BLaER1 (cell line): ENCODE results near the gene ST3GAL6.

ENCODE experiments used
- H3K27ac ChIP-seq: shearing (Covaris generic); formaldehyde crosslinking; 2 replicates; pipeline ENCODE4 v1.8.1; 2022
- H3K27me3 ChIP-seq: shearing (Covaris generic); formaldehyde crosslinking; 2 replicates; pipeline ENCODE4 v1.8.1; 2022
- H3K36me3 ChIP-seq: shearing (Covaris generic); formaldehyde crosslinking; 2 replicates; pipeline ENCODE4 v1.8.1; 2022
- H3K4me1 ChIP-seq: shearing (Covaris generic); formaldehyde crosslinking; 2 replicates; pipeline ENCODE4 v1.8.1; 2022
- H3K4me2 ChIP-seq: shearing (Covaris generic); formaldehyde crosslinking; 2 replicates; pipeline ENCODE4 v1.8.1; 2022
- H3K4me3 ChIP-seq: shearing (Covaris generic); formaldehyde crosslinking; 2 replicates; pipeline ENCODE4 v1.8.1; 2022
- H3K9ac ChIP-seq: shearing (Covaris generic); formaldehyde crosslinking; 2 replicates; pipeline ENCODE4 v1.8.1; 2022
- H3K9me3 ChIP-seq: shearing (Covaris generic); formaldehyde crosslinking; 2 replicates; pipeline ENCODE4 v1.8.1; 2022
- H4K20me1 ChIP-seq: shearing (Covaris generic); formaldehyde crosslinking; 2 replicates; pipeline ENCODE4 v1.8.1; 2022
- Cebpa-rat ChIP-seq: shearing (Covaris generic); IDR thresholded peaks from 2 replicates; pipeline ENCODE4 v1.8.1; 2022

Gene ST3GAL6, protein sequence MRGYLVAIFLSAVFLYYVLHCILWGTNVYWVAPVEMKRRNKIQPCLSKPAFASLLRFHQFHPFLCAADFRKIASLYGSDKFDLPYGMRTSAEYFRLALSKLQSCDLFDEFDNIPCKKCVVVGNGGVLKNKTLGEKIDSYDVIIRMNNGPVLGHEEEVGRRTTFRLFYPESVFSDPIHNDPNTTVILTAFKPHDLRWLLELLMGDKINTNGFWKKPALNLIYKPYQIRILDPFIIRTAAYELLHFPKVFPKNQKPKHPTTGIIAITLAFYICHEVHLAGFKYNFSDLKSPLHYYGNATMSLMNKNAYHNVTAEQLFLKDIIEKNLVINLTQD

DNA sequence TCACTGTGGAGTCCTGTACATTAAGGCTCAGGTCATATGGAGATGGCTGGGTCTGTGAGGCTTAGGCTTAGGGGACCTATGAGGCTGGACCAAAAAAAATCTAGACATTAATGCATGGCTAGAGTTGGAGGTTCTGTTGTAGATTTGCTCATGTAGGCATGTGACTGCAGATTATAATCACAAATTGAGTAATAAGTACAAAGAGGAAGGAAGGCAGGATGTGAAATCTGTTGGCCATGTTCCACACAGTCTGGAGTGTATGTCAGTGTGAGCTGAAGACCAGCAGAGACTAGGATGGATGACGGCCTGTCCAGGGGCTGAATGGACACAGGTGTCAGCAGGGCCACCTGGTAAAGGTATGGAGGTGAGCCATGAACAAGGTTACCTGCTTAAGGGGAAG lies at the start of gene ST3GAL6:
ST3GAL6 (plus strand) TSS at position 265 of the 400 bp plus-strand sequence. CDS start 5,101 bp downstream, outside the sequence.
- H3K9ac ChIP-seq, result no peak within 1 kb of the TSS
- no peaks in the 10 kb centered on the region for H4K20me1 ChIP-seq
- H3K27me3 ChIP-seq, result no peaks in the 10 kb centered on the region
- TF ChIP-seq Cebpa-rat, result no peak
- H3K4me3 ChIP-seq, result no peak within 1 kb of the TSS
- H3K4me2 ChIP-seq, result peak within 1 kb of the TSS; percentile 2
- no peak within 1 kb of the TSS for H3K27ac ChIP-seq
- no peaks in the 10 kb centered on the region for H3K36me3 ChIP-seq
- H3K9me3 ChIP-seq, result no peaks in the 10 kb centered on the region
- peaks cover 28% of the 10 kb centered on the region for H3K4me1 ChIP-seq

DNA sequence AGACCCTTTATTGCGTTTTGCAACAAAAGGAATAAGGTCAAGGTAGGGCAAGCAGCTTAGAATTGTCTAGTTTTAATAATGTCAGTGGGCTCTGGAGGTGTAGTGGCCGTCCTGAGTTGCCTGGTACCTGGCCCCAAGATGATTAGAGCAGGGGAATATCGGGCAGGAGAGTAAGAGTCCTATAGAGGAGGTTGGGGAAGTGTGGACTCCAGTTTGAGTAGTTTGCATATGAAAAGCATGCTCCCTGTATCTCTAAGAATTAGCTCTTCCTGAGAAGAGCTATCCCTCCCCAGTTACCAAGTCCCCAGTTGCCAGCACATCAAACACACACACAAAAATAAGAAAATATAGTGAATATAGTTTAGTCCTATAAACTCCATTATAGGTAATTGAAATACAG lies 49.2 kb upstream of the ST3GAL6 start:
- H3K9ac ChIP-seq, result no peak overlapping the region
- no peaks in the 10 kb centered on the region for H4K20me1 ChIP-seq
- H3K4me2 ChIP-seq, result no peak overlapping the region
- no peaks in the 10 kb centered on the region for H3K36me3 ChIP-seq
- TF ChIP-seq Cebpa-rat, result no peak
- no peaks in the 10 kb centered on the region for H3K9me3 ChIP-seq
- H3K4me3 ChIP-seq, result no peak overlapping the region
- no peaks in the 10 kb centered on the region for H3K27me3 ChIP-seq
- H3K4me1 ChIP-seq, result peaks cover 7% of the 10 kb centered on the region; the same call in 1 of the 2 replicates
- H3K27ac ChIP-seq, result no peak overlapping the region

DNA sequence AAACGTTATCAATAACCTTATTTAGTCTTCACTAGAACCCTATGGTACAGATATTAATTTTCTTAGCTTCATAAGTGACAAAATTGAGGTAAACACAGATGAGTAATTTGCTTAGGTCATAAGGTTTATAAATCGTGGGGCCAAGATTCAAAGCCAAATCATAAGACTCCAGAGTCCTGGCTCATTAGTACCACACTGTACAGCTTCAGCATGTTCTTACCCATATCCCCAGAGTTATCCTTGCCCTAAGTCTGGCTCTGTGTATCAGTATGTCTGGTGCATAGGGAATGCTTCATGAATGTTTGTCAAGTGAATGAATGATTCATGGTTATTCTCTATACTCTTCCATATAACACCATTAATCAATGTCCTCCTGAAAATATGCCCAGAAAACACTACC lies 45.6 kb upstream of the ST3GAL6 start:
- Histone ChIP-seq H3K27ac (no peak overlapping the region), H3K9me3 (no peaks in the 10 kb centered on the region), H3K4me2 (no peak overlapping the region), H3K4me1 (no peaks in the 10 kb centered on the region), H3K36me3 (no peaks in the 10 kb centered on the region), H3K9ac (no peak overlapping the region), H3K27me3 (no peaks in the 10 kb centered on the region), H3K4me3 (no peak overlapping the region), H4K20me1 (no peaks in the 10 kb centered on the region)
- TF ChIP-seq Cebpa-rat, result no peak

DNA sequence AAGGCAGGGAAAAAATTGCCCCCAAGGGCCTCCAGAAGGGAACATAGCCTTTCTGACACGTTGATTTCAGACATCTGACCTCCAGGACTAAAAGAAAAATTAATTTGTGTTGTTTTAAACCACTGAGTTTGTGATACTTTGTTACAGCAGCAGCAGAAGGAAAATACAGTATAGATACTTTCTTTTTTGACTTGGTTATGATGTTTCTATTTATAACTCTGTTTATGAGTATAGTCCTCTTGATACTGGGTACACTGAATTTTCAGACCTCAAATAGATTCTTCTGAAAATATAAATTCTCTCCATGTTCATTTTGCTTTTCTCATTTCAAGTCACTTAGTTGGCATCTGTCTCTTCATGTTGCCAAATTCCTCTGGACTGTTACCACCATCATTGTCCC lies 44.4 kb upstream of the ST3GAL6 start:
- Histone ChIP-seq H3K4me1 (no peaks in the 10 kb centered on the region), H3K27ac (no peak overlapping the region), H3K4me2 (no peak overlapping the region), H3K9me3 (no peaks in the 10 kb centered on the region), H4K20me1 (no peaks in the 10 kb centered on the region), H3K9ac (no peak overlapping the region), H3K4me3 (no peak overlapping the region), H3K36me3 (no peaks in the 10 kb centered on the region), H3K27me3 (no peaks in the 10 kb centered on the region)
- no peak for TF ChIP-seq Cebpa-rat

DNA sequence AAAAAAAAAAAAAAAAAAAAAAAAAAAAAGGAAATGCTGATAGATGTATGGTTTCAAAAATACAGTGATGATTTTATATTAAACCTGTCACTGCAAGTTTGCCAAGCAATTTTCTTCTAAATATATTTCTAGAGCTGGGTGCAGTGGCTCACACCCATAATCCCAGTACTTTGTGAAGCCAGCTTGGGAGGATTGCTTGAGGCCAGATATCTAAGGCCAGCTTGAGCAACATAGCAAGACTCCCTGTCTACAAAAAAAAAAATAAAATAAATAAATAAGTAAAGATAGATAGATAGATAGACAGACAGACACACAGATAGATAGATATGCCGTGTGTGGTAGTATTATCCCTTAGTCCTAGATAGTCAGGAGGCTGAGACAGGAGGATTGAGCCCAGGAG lies 41.4 kb upstream of the ST3GAL6 start:
- TF ChIP-seq Cebpa-rat, result no peak
- H3K4me3 ChIP-seq, result no peak overlapping the region
- no peaks in the 10 kb centered on the region for H4K20me1 ChIP-seq

DNA sequence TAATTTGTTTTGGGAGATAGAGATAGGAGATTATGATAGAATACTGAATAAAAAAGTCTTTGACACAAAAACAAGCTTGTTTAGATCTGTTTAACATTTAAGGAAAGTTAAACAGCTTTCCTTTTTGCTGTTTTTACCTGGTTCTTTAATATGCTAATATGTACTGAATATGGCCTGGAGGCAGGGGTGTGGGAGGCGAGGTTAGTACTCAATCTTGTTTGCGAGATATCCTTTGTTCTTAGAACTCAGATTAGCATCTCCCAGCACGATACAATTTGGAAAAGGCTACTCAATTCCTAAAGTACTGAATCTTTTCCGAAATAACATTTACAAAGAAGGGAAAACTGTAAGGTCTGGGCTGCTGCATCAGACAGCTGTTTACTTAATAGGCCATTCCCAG lies 40.8 kb upstream of the ST3GAL6 start:
- H3K4me2 ChIP-seq, result no peak overlapping the region
- no peaks in the 10 kb centered on the region for H3K4me1 ChIP-seq
- H3K27me3 ChIP-seq, result no peaks in the 10 kb centered on the region
- H3K27ac ChIP-seq, result no peak overlapping the region
- no peaks in the 10 kb centered on the region for H3K9me3 ChIP-seq
- no peaks in the 10 kb centered on the region for H4K20me1 ChIP-seq
- no peak overlapping the region for H3K9ac ChIP-seq
- TF ChIP-seq Cebpa-rat, result no peak
- H3K4me3 ChIP-seq, result no peak overlapping the region
- H3K36me3 ChIP-seq, result no peaks in the 10 kb centered on the region

More for the DNA sequence above, 41.4 kb upstream of the ST3GAL6 start:
- Histone ChIP-seq H3K36me3 (no peaks in the 10 kb centered on the region), H3K27ac (no peak overlapping the region), H3K9me3 (no peaks in the 10 kb centered on the region), H3K4me2 (no peak overlapping the region), H3K9ac (no peak overlapping the region), H3K4me1 (no peaks in the 10 kb centered on the region), H3K27me3 (no peaks in the 10 kb centered on the region)

DNA sequence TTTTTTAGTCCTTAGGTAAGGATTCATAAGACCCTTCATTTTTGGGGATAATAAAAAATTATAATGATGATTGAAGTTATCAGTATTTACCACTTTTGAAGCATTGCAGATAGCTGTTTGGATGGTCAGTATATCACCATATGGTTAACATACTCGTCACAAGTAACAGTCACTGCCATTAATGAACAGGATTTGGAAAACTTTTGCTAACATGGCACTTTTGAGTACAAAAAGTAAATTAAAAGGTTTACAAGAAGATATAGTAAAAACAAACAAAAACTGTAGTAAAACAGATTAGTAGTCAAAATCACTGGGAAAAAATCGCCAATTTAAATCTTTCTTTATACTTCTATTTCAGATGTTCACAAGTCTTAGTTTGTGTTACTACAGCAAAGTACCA lies 37.8 kb upstream of the ST3GAL6 start:
- Histone ChIP-seq H4K20me1 (no peaks in the 10 kb centered on the region), H3K9me3 (no peaks in the 10 kb centered on the region), H3K4me1 (no peaks in the 10 kb centered on the region), H3K27me3 (no peaks in the 10 kb centered on the region), H3K9ac (no peak overlapping the region), H3K4me3 (no peak overlapping the region), H3K4me2 (no peak overlapping the region), H3K27ac (no peak overlapping the region), H3K36me3 (no peaks in the 10 kb centered on the region)
- TF ChIP-seq Cebpa-rat, result no peak

DNA sequence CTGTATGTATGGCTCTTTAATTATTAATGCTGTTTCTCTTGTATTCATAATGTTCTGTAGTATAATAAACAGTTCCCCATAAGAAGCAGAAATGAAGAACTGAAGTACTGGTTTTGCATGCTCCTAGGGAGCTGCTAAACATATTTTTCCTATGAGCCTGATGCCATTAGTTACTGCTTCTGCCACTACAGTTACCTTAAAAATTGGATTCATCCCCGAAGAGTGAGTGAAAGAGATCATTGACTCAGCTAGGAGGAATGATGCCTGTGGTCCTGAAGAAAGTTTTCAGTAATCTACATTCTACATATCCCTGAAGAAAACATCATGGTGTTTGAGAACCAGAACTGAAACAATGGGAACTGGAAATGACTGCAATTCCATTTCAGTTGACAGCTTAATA lies 37.1 kb upstream of the ST3GAL6 start:
- Histone ChIP-seq H3K9me3 (no peaks in the 10 kb centered on the region), H3K36me3 (no peaks in the 10 kb centered on the region), H3K27ac (no peak overlapping the region), H3K27me3 (no peaks in the 10 kb centered on the region), H3K9ac (no peak overlapping the region), H4K20me1 (no peaks in the 10 kb centered on the region), H3K4me2 (no peak overlapping the region), H3K4me1 (no peaks in the 10 kb centered on the region), H3K4me3 (no peak overlapping the region)
- TF ChIP-seq Cebpa-rat, result no peak

DNA sequence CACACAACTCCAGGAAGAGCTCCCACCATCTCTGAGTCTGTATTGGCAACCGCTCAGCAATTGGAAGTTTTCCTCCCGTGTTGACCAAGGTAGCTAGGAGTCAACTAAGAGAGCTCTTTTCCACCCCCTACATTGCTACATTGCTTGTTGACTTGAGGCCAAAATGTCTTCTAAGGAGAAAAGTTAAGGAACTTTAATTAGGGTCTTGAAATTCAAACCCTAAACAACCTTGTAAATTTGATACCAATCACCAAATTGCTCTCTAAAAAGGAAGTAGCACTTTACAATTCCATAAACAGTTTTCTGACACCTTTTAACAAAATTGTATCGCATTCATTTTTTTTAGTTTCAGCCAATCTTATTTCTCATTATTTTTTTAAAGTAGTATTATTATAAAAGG lies 35.5 kb upstream of the ST3GAL6 start:
- no peak for TF ChIP-seq Cebpa-rat
- Histone ChIP-seq H3K27ac (no peak overlapping the region), H3K27me3 (no peaks in the 10 kb centered on the region), H3K9me3 (peaks cover 9% of the 10 kb centered on the region), H3K9ac (no peak overlapping the region), H3K4me1 (no peaks in the 10 kb centered on the region), H3K36me3 (no peaks in the 10 kb centered on the region), H3K4me3 (no peak overlapping the region), H4K20me1 (no peaks in the 10 kb centered on the region), H3K4me2 (no peak overlapping the region)

DNA sequence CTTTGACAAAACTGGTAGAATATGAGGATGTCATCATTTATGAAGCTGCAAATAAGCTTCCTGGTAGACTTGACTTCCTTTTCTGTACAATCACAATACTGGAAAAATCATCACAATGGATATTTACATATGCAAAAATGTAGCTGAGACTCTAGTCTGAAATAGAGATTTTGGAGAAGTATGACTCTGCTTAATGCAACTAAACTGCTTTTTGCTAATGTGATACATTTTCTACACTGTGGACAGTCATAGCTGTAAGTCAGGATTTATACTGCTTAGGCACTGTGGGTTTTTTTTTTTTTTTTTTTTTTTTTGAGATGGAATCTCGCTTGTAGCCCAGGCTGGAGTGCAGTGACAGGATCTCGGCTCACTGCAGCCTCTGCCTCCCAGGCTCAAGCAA lies 34.5 kb upstream of the ST3GAL6 start:
- no peak for TF ChIP-seq Cebpa-rat
- no peak overlapping the region for H3K4me2 ChIP-seq
- no peaks in the 10 kb centered on the region for H3K4me1 ChIP-seq
- H3K9me3 ChIP-seq, result peaks cover 20% of the 10 kb centered on the region
- no peak overlapping the region for H3K9ac ChIP-seq
- no peak overlapping the region for H3K4me3 ChIP-seq
- no peaks in the 10 kb centered on the region for H4K20me1 ChIP-seq
- H3K27ac ChIP-seq, result no peak overlapping the region
- H3K27me3 ChIP-seq, result no peaks in the 10 kb centered on the region
- no peaks in the 10 kb centered on the region for H3K36me3 ChIP-seq

DNA sequence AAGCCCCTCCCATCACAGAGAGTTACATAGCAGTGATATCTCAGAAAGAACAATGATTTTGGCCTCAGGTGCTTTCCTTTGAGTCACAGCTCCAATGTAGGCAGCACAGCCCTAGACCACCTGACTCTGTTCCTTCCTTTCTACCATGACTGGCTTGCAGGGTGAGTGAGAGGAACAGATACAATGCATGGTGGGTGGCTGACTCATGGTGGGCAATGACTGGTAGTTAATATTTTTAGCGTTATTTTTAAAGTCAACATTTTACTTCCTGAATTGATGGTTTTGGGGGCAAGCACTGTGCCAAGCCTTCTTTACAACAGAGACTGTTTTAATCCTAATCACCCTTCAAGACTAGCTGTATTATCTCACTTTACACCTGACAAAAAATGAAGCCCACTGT lies 32.8 kb upstream of the ST3GAL6 start:
- no peaks in the 10 kb centered on the region for H3K27me3 ChIP-seq
- TF ChIP-seq Cebpa-rat, result no peak
- no peak overlapping the region for H3K4me3 ChIP-seq
- H3K36me3 ChIP-seq, result no peaks in the 10 kb centered on the region
- no peaks in the 10 kb centered on the region for H4K20me1 ChIP-seq
- no peak overlapping the region for H3K9ac ChIP-seq
- H3K4me2 ChIP-seq, result no peak overlapping the region
- H3K9me3 ChIP-seq, result peaks cover 23% of the 10 kb centered on the region
- H3K27ac ChIP-seq, result no peak overlapping the region
- H3K4me1 ChIP-seq, result no peaks in the 10 kb centered on the region
